ENCODE data around the gene LOXL4.

GRCh38 chr10:98287321-98287720 is 19.3 kb upstream of the LOXL4 start:
- TF ChIP-seq CTCF (IDR thresholded peaks at IDR 0.05) (no peak), POLR2A (IDR thresholded peaks at IDR 0.05) (no peak)

Measured in uterus (tissue), 2 donors.